K562 (cell line): ENCODE results near the gene VGLL4. TPM values are rescaled to one million over a fixed set of nuclear protein-coding genes. Genes with fewer than 3 reads are reported as not detected.

Experiments
- ATAC-seq: fragments of 200-7000 bp; cut with Tn5 transposase; 3 replicates; pipeline ENCODE4 v1.9.1; 2020; ENCODE audit warnings: moderate library complexity
- BruUV-seq: library from RNA; stranded (reverse); fragments of 400-500 nt; replicated peaks from 2 replicates; lab custom pipeline; 2021; lab: Mats Ljungman, UMichigan
- CTCF ChIA-PET: fragments of 300-600 bp; formaldehyde crosslinking; extraction: SDS; loops from one replicate; lab custom pipeline; 2021; ENCODE audit warnings: low intra/inter-chr PET ratio; lab: Yijun Ruan, JAX
- POLR2A ChIA-PET: fragments of 300-600, 350-650 bp; sonication (Branson Sonifier 250); formaldehyde crosslinking; extraction: SDS; loops from one replicate; lab custom pipeline; 2021; ENCODE audit warnings: antibody characterized with exemption, inconsistent platforms; lab: Yijun Ruan, JAX
- DNase-seq, 4 experiments: peaks; one replicate each; pipeline versions ENCODE4 v3.0.0 to v3.0.0-alpha.2; 2011 to 2018; ENCODE audit warnings: low spot score in 3 of 4, mixed read lengths in 3 of 4; ENCODE audit errors: extremely low read depth in 1 of 4
- FAIRE-seq: peaks from 2 replicates; lab custom pipeline; 2011; peaks lifted over from hg19 to GRCh38; lab: Jason Lieb, UNC
- H2AFZ ChIP-seq: 2 replicates; pipeline ENCODE4 v1.6.0; 2011; ENCODE audit warnings: low read depth, low read length, control low read depth, inconsistent platforms
- H3K27ac ChIP-seq: fragments of 200-600 bp; 3 replicates; pipeline ENCODE4 v1.8.0; 2011; ENCODE audit warnings: low read depth, mild to moderate bottlenecking, control low read depth, inconsistent platforms, low read length, moderate library complexity, mixed read lengths; ENCODE audit errors: extremely low read depth
- H3K27me3 ChIP-seq, 2 experiments: fragments of 300-600 bp in 1 of 2; 2 replicates in 1 of 2; 3 replicates in 1 of 2; pipeline versions ENCODE4 v1.6.0 to v1.8.0; 2011; ENCODE audit warnings: inconsistent platforms in 2 of 2, low read length in 2 of 2, mild to moderate bottlenecking in 1 of 2, mixed read lengths in 1 of 2, moderate library complexity in 1 of 2; ENCODE audit not compliant: control insufficient read depth in 2 of 2, insufficient read depth in 2 of 2
- H3K36me3 ChIP-seq: fragments of 300-600 bp; 3 replicates; pipeline ENCODE4 v1.8.0; 2011; ENCODE audit warnings: mild to moderate bottlenecking, low read length, inconsistent platforms; ENCODE audit not compliant: control insufficient read depth, insufficient read depth
- H3K4me1 ChIP-seq, 2 experiments: fragments of 200-600 bp in 1 of 2; replicated peaks in 1 of 2; 2 replicates in 1 of 2; 3 replicates in 1 of 2; pipeline versions ENCODE4 v1.5.1 to v1.8.0; 2011; ENCODE audit warnings: inconsistent platforms in 2 of 2, low read length in 2 of 2, mild to moderate bottlenecking in 1 of 2, mixed read lengths in 1 of 2, moderate library complexity in 1 of 2; ENCODE audit not compliant: control insufficient read depth in 2 of 2, insufficient read depth in 2 of 2
- H3K4me2 ChIP-seq: 2 replicates; pipeline ENCODE4 v1.6.1; 2011; ENCODE audit warnings: low read length, control low read depth, inconsistent platforms, mixed read lengths; ENCODE audit not compliant: insufficient read depth
- H3K4me3 ChIP-seq: fragments of 200-600 bp; sonication (generic), shearing (Covaris generic); 2 replicates; pipeline ENCODE4 v1.5.1; 2016; ENCODE audit warnings: control low read depth, inconsistent platforms
- H3K79me2 ChIP-seq: fragments of 200-600 bp; 3 replicates; pipeline ENCODE4 v1.8.0; 2011; ENCODE audit warnings: low read length, inconsistent platforms; ENCODE audit not compliant: control insufficient read depth, insufficient read depth
- H3K9ac ChIP-seq, 2 experiments: 2 replicates each; pipeline versions ENCODE4 v1.6.0 to v1.6.1; 2011; ENCODE audit warnings: low read depth in 2 of 2, low read length in 2 of 2, control low read depth in 1 of 2, inconsistent platforms in 1 of 2, mild to moderate bottlenecking in 1 of 2, mixed read lengths in 1 of 2; ENCODE audit not compliant: insufficient read depth in 1 of 2
- H3K9me1 ChIP-seq: one replicate; pipeline ENCODE4 v1.6.0; 2011; ENCODE audit warnings: inconsistent platforms, mild to moderate bottlenecking, low read length, moderate library complexity; ENCODE audit not compliant: control insufficient read depth, insufficient read depth
- H3K9me3 ChIP-seq: replicated peaks from 2 replicates; pipeline ENCODE4 v1.5.1; 2011; ENCODE audit warnings: low read depth, low read length, inconsistent platforms; ENCODE audit not compliant: control insufficient read depth, insufficient read depth
- H4K20me1 ChIP-seq: replicated peaks from 2 replicates; pipeline ENCODE4 v1.6.1; 2011; ENCODE audit warnings: low read length, inconsistent platforms, mixed read lengths; ENCODE audit not compliant: control insufficient read depth, insufficient read depth
- DMBX1 ChIP-seq: fragments of 250-450 bp; sonication (Bioruptor Pico); IDR thresholded peaks from 2 replicates; pipeline ENCODE4 v1.8.0; 2022; ENCODE audit warnings: inconsistent platforms, mild to moderate bottlenecking, moderate library complexity, borderline replicate concordance
- HLTF ChIP-seq: fragments of 450-650 bp; IDR thresholded peaks from 2 replicates; pipeline ENCODE4 v1.6.1; 2016
- HNRNPLL ChIP-seq: fragments of 200-400 bp; formaldehyde crosslinking; IDR thresholded peaks from 2 replicates; pipeline ENCODE4 v1.6.1; 2017; ENCODE audit warnings: low read length, low read depth, mild to moderate bottlenecking; ENCODE audit not compliant: poor library complexity, severe bottlenecking
- MAFG ChIP-seq: fragments of 450-650 bp; conservative IDR thresholded peaks from 2 replicates; pipeline ENCODE4 v1.6.1; 2016; ENCODE audit warnings: missing genetic modification characterization, missing compliant biosample characterization
- MEF2A ChIP-seq: IDR thresholded peaks from 2 replicates; pipeline ENCODE4 v1.6.1; 2011; ENCODE audit warnings: low read depth, mild to moderate bottlenecking, low read length, moderate library complexity; ENCODE audit not compliant: control insufficient read depth
- NFIX ChIP-seq: fragments of 250-450 bp; sonication (Bioruptor Pico); IDR thresholded peaks from 2 replicates; pipeline ENCODE4 v1.4.0; 2020; ENCODE audit warnings: low read depth, mild to moderate bottlenecking, moderate library complexity
- POLR2H ChIP-seq: IDR thresholded peaks from 2 replicates; pipeline ENCODE4 v1.6.1; 2016; ENCODE audit warnings: missing genetic modification characterization, low read depth, mild to moderate bottlenecking, control low read depth, missing compliant biosample characterization, moderate library complexity
- RFX7 ChIP-seq: fragments of 250-450 bp; sonication (Bioruptor Pico); IDR thresholded peaks from 2 replicates; pipeline ENCODE4 v1.5.1; 2021; ENCODE audit warnings: mild to moderate bottlenecking
- SMAD4 ChIP-seq: fragments of 250-450 bp; sonication (Bioruptor Pico); conservative IDR thresholded peaks from 2 replicates; pipeline ENCODE4 v1.8.0; 2021; ENCODE audit warnings: inconsistent platforms, mild to moderate bottlenecking, moderate library complexity
- ZFX ChIP-seq: sonication (generic); formaldehyde crosslinking; IDR thresholded peaks from 2 replicates; pipeline ENCODE4 v1.8.0; 2022; ENCODE audit warnings: mild to moderate bottlenecking, missing genetic modification reagents, moderate library complexity
- ZNF766 ChIP-seq: fragments of 200-800 bp; sonication (Bioruptor generic); conservative IDR thresholded peaks from 2 replicates; pipeline ENCODE4 v1.6.1; 2016; ENCODE audit warnings: missing genetic modification characterization, missing compliant biosample characterization
- ZSCAN32 ChIP-seq: fragments of 450-650 bp; formaldehyde crosslinking; IDR thresholded peaks from 2 replicates; pipeline ENCODE4 v1.4.0; 2020; ENCODE audit warnings: mild to moderate bottlenecking, moderate library complexity
- WGBS: fragments of 100-300 bp; shearing (Covaris generic); methylation state at CpG from one replicate; pipeline ENCODE4 v1.1.6; 2016; ENCODE audit warnings: low coverage, mixed read lengths; ENCODE audit not compliant: insufficient coverage; ENCODE audit errors: missing lambda C conversion rate; 5-methylcytosine and 5-hydroxymethylcytosine counted together
- in situ Hi-C: fragments of 300-500 bp; cut with MboI; formaldehyde crosslinking; loops from 4 replicates; pipeline ENCODE4 v1.15.0; 2018; ENCODE audit warnings: inconsistent platforms, mixed read lengths
- intact Hi-C: fragments of 100-400 bp; cut with micrococcal nuclease; formaldehyde crosslinking; loops from 2 replicates; pipeline ENCODE4 v1.14.2; 2022
- polyA plus RNA-seq, 8 experiments: library from polyadenylated mRNA; depleted of rRNA in 4 of 8; stranded (reverse) in 5 of 8; unstranded in 3 of 8; fragments of >200 nt; fragmentation: Nextera tagmentation in 2 of 8; fragmentation: Illumina TruSeq in 1 of 8; extraction: Ambion mirVana in 2 of 8; extraction: Trizol in 1 of 8; gene quantifications; 2 replicates each; pipeline versions ENCODE4 v1.2.1 to v1.2.3, GENCODE V29; 2011 to 2014; ENCODE audit warnings: inconsistent platforms in 1 of 8, missing spikeins in 1 of 8
- total RNA-seq, 7 experiments: library from RNA; depleted of rRNA in 6 of 7; stranded (reverse); fragments of >200 nt in 6 of 7; fragmentation: Illumina TruSeq in 2 of 7; extraction: Trizol in 2 of 7; gene quantifications; 2 replicates each; pipeline versions ENCODE4 v1.2.1 to v1.2.3, GENCODE V29; 2011 to 2021; ENCODE audit warnings: low replicate concordance in 1 of 7
- TF ChIP-seq, protein P1 (sequence below): fragments of 450-650 bp; formaldehyde crosslinking; IDR thresholded peaks from 2 replicates; pipeline ENCODE4 v1.4.0; 2020; ENCODE audit warnings: mild to moderate bottlenecking

The VGLL4 gene
- total and polyA plus RNA-seq, 9 of the 15 experiments (the other 6 are each of a cell fraction or from before 2014, with no cell fraction given) = 0.27 to 10.9 (median 8.6) TPM

DNA sequence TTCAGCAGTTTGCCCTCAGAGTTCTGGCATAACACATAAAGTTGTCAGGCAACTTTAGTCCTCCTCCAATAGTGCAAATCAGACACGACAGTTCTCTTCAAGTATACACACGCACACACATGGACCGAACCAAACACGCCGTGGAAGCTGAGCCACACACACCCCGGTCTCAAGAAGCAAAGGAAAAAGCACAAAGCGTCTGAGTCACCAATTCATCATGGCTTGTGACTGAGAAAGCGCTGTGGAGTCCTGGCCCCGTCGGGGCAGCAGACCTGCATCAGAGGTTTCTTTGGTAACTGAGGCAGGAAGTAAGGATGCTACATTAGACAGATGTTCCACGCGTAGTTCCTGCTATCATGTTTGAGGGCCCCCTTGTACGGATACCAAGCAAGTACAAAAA, 85.7 kb downstream of the VGLL4 start:
- peaks cover 3% of the 10 kb centered on the region; the same call in 1 of the 3 replicates for H3K36me3 ChIP-seq
- FAIRE-seq (peak; percentile 61), ATAC-seq (no peak), DNase-seq (no peak)
- no peaks in the 10 kb centered on the region for H3K79me2 ChIP-seq
- H3K4me2 ChIP-seq = no peak overlapping the region
- no peak overlapping the region for H3K9ac ChIP-seq
- H3K27me3 ChIP-seq = no peaks in the 10 kb centered on the region
- H3K4me1 ChIP-seq = peaks cover 0 to 21% of the 10 kb centered on the region in 2 experiments; a peak in 1 of 5 replicates
- BruUV-seq = TSS peak; percentile 44
- no peaks in the 10 kb centered on the region for H3K9me3 ChIP-seq
- no peak overlapping the region for H3K27ac ChIP-seq
- ChIA-PET POLR2A (interaction anchor here (0.5 to 1.5 kb wide), 2 partner anchors 8 to 314 kb away, joined by 4 read pairs; no protein-coding TSS in a partner anchor), CTCF (no interaction called here)
- no peaks in the 10 kb centered on the region for H3K9me1 ChIP-seq
- WGBS = 78% methylated on average over 13 of the region's 13 CpGs
- H3K4me3 ChIP-seq = no peak overlapping the region
- intact Hi-C loops = no loop called here
- in situ Hi-C loops = no loop called here
- no peak overlapping the region for H2AFZ ChIP-seq
- no peaks in the 10 kb centered on the region; the same call in 1 of the 2 replicates for H4K20me1 ChIP-seq
- TF ChIP-seq MAFG (tag) (no peak), ZSCAN32 (no peak), HLTF (no peak), RFX7 (no peak), ZNF766 (no peak), POLR2H (tag) (no peak), SMAD4 (CRISPR knock-in tag) (no peak), MEF2A (no peak), NFIX (CRISPR knock-in tag) (no peak), HNRNPLL (no peak), ZFX (CRISPR knock-in tag) (no peak), DMBX1 (CRISPR knock-in tag) (no peak)
- TF ChIP-seq, protein P1, sequence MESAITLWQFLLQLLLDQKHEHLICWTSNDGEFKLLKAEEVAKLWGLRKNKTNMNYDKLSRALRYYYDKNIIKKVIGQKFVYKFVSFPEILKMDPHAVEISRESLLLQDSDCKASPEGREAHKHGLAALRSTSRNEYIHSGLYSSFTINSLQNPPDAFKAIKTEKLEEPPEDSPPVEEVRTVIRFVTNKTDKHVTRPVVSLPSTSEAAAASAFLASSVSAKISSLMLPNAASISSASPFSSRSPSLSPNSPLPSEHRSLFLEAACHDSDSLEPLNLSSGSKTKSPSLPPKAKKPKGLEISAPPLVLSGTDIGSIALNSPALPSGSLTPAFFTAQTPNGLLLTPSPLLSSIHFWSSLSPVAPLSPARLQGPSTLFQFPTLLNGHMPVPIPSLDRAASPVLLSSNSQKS (CRISPR knock-in tag) = no peak
